ENCODE measurements around the gene POFUT1. TPM values are rescaled to one million over a fixed set of nuclear protein-coding genes. Genes with fewer than 3 reads are reported as not detected.
"Not testable (repeated sequence)": the region's sequence is repeated elsewhere in the genome, so short reads cannot be mapped to it uniquely, and the experiment has no call there.

POFUT1 gene
- total RNA-seq, 1 donor from 2014 or later = 22.6 TPM

- intact Hi-C loops (cut with DNase I) = no loop called here
- no peak for DNase-seq (ENCODE audit: low spot score)
Observed at GRCh38 chr20:32248043-32248442, 40.4 kb downstream of the POFUT1 start.

GRCh38 chr20:32249030-32249738 is 41.5 kb downstream of the POFUT1 start:
- no peak for DNase-seq (ENCODE audit: low spot score)
- intact Hi-C loops (cut with DNase I) = no loop called here

- intact Hi-C loops (cut with DNase I) = no loop called here
- no peak for DNase-seq (ENCODE audit: low spot score)
Observed at GRCh38 chr20:32251470-32251869, 43.8 kb downstream of the POFUT1 start.

- intact Hi-C loops (cut with DNase I) = no loop called here
- no peak for DNase-seq (ENCODE audit: low spot score)
Observed at GRCh38 chr20:32252189-32252588, 44.5 kb downstream of the POFUT1 start.

- peak; percentile 22 for DNase-seq (ENCODE audit: low spot score)
- intact Hi-C loops (cut with DNase I) = not testable (repeated sequence)
Observed at GRCh38 chr20:32260973-32261372, 53.3 kb downstream of the POFUT1 start.

GRCh38 chr20:32261644-32262043 is 54.0 kb downstream of the POFUT1 start:
- intact Hi-C loops (cut with DNase I) = no loop called here
- DNase-seq (ENCODE audit: low spot score) = no peak

GRCh38 chr20:32263398-32263954 is 55.8 kb downstream of the POFUT1 start:
- intact Hi-C loops (cut with DNase I) = no loop called here
- DNase-seq (ENCODE audit: low spot score) = peak; percentile 27

GRCh38 chr20:32271620-32272019 is 63.9 kb downstream of the POFUT1 start:
- DNase-seq (ENCODE audit: low spot score) = no peak
- intact Hi-C loops (cut with DNase I) = no loop called here

- intact Hi-C loops (cut with DNase I) = no loop called here
- DNase-seq (ENCODE audit: low spot score) = no peak
Observed at GRCh38 chr20:32274359-32274758, 66.7 kb downstream of the POFUT1 start.

GRCh38 chr20:32275163-32275562 is 67.5 kb downstream of the POFUT1 start:
- intact Hi-C loops (cut with DNase I) = loop anchor here (5.0 kb wide), 2 partner anchors 68 to 82 kb away; partner anchors contain the start of genes ASXL1, PLAGL2 and POFUT1

GRCh38 chr20:32277361-32278198 is 69.9 kb downstream of the POFUT1 start, which contains the start of gene KIF3B:
Gene KIF3B (plus strand): TSS chr20:32277651. CDS start chr20:32309778, 32,127 bp downstream.
- intact Hi-C loops (cut with DNase I) = loop anchor here (5.0 kb wide), 2 partner anchors 70 to 80 kb away; partner anchors contain the start of genes ASXL1, PLAGL2 and POFUT1

More at GRCh38 chr20:32275163-32275562, 67.5 kb downstream of the POFUT1 start:
- not testable (repeated sequence) for DNase-seq (ENCODE audit: low spot score)

GRCh38 chr20:32278199-32278643 is 70.5 kb downstream of the POFUT1 start:
- DNase-seq (ENCODE audit: low spot score) = no peak
- intact Hi-C loops (cut with DNase I) = loop anchor here (5.0 kb wide), 2 partner anchors 71 to 79 kb away; partner anchors contain the start of genes ASXL1, PLAGL2 and POFUT1

More at GRCh38 chr20:32277361-32278198, 69.9 kb downstream of the POFUT1 start, which contains the start of gene KIF3B:
- DNase-seq (ENCODE audit: low spot score) = peak; percentile 93

- intact Hi-C loops (cut with DNase I) = loop anchor here (5.0 kb wide), 1 partner anchor 206 kb away; no protein-coding TSS in a partner anchor
- DNase-seq (ENCODE audit: low spot score) = no peak
Observed at GRCh38 chr20:32281711-32282110, 74.0 kb downstream of the POFUT1 start.

- intact Hi-C loops (cut with DNase I) = loop anchor here (5.0 kb wide), 1 partner anchor 205 kb away; no protein-coding TSS in a partner anchor
- no peak for DNase-seq (ENCODE audit: low spot score)
Observed at GRCh38 chr20:32282461-32282860, 74.8 kb downstream of the POFUT1 start.

GRCh38 chr20:32285082-32285620 is 77.5 kb downstream of the POFUT1 start:
- intact Hi-C loops (cut with DNase I) = loop anchor here (5.0 kb wide), 1 partner anchor 47 kb away; no protein-coding TSS in a partner anchor
- DNase-seq (ENCODE audit: low spot score) = no peak

GRCh38 chr20:32285621-32286371 is 78.1 kb downstream of the POFUT1 start:
- no peak for DNase-seq (ENCODE audit: low spot score)

GRCh38 chr20:32287231-32287638 is 79.6 kb downstream of the POFUT1 start:
- no peak for DNase-seq (ENCODE audit: low spot score)
- intact Hi-C loops (cut with DNase I) = loop anchor here (5.0 kb wide), 1 partner anchor 45 kb away; no protein-coding TSS in a partner anchor

More at GRCh38 chr20:32285621-32286371, 78.1 kb downstream of the POFUT1 start:
- intact Hi-C loops (cut with DNase I) = loop anchor here (5.0 kb wide), 1 partner anchor 47 kb away; no protein-coding TSS in a partner anchor

Data from cardiac septum (tissue), 1 donor.